ENCODE results near the gene PHF14. TPM values are rescaled to one million over a fixed set of nuclear protein-coding genes. Genes with fewer than 3 reads are reported as not detected.

The PHF14 gene
- total and polyA plus RNA-seq, 2 experiments from 2014 or later = 72.0 to 87.9 TPM

DNA sequence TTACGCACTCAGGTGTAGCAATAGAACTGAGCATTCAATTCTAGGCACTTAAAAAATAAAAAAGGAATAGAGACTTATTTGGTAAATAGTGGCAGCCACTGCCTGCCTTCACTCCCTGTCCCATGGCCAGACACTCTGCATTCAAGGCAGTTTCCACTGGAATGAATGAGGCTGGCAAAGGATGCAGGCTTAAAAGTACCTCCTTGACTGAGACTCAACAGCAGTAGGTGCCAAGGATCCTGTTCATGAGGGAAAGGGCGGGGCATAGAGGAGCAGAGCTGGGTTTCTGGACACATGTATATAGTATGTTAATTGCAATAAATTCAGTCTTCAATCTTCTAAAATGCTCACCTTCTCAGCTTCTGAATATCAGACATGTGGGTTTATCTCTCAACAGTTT, 242.6 kb downstream of the PHF14 start (continued):
- TF ChIP-seq, protein P1, sequence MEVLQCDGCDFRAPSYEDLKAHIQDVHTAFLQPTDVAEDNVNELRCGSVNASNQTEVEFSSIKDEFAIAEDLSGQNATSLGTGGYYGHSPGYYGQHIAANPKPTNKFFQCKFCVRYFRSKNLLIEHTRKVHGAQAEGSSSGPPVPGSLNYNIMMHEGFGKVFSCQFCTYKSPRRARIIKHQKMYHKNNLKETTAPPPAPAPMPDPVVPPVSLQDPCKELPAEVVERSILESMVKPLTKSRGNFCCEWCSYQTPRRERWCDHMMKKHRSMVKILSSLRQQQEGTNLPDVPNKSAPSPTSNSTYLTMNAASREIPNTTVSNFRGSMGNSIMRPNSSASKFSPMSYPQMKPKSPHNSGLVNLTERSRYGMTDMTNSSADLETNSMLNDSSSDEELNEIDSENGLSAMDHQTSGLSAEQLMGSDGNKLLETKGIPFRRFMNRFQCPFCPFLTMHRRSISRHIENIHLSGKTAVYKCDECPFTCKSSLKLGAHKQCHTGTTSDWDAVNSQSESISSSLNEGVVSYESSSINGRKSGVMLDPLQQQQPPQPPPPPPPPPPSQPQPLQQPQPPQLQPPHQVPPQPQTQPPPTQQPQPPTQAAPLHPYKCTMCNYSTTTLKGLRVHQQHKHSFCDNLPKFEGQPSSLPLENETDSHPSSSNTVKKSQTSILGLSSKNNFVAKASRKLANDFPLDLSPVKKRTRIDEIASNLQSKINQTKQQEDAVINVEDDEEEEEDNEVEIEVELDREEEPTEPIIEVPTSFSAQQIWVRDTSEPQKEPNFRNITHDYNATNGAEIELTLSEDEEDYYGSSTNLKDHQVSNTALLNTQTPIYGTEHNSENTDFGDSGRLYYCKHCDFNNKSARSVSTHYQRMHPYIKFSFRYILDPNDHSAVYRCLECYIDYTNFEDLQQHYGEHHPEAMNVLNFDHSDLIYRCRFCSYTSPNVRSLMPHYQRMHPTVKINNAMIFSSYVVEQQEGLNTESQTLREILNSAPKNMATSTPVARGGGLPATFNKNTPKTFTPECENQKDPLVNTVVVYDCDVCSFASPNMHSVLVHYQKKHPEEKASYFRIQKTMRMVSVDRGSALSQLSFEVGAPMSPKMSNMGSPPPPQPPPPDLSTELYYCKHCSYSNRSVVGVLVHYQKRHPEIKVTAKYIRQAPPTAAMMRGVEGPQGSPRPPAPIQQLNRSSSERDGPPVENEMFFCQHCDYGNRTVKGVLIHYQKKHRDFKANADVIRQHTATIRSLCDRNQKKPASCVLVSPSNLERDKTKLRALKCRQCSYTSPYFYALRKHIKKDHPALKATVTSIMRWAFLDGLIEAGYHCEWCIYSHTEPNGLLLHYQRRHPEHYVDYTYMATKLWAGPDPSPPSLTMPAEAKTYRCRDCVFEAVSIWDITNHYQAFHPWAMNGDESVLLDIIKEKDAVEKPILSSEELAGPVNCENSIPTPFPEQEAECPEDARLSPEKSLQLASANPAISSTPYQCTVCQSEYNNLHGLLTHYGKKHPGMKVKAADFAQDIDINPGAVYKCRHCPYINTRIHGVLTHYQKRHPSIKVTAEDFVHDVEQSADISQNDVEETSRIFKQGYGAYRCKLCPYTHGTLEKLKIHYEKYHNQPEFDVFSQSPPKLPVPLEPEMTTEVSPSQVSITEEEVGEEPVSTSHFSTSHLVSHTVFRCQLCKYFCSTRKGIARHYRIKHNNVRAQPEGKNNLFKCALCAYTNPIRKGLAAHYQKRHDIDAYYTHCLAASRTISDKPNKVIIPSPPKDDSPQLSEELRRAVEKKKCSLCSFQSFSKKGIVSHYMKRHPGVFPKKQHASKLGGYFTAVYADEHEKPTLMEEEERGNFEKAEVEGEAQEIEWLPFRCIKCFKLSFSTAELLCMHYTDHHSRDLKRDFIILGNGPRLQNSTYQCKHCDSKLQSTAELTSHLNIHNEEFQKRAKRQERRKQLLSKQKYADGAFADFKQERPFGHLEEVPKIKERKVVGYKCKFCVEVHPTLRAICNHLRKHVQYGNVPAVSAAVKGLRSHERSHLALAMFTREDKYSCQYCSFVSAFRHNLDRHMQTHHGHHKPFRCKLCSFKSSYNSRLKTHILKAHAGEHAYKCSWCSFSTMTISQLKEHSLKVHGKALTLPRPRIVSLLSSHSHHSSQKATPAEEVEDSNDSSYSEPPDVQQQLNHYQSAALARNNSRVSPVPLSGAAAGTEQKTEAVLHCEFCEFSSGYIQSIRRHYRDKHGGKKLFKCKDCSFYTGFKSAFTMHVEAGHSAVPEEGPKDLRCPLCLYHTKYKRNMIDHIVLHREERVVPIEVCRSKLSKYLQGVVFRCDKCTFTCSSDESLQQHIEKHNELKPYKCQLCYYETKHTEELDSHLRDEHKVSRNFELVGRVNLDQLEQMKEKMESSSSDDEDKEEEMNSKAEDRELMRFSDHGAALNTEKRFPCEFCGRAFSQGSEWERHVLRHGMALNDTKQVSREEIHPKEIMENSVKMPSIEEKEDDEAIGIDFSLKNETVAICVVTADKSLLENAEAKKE (CRISPR knock-in tag; IDR thresholded peaks at IDR 0.05) = no peak
- TF ChIP-seq NANOG (IDR thresholded peaks at IDR 0.05; ENCODE audit: borderline replicate concordance) = no peak
- no peak for TF ChIP-seq EZH2phosphoT487 (IDR thresholded peaks at IDR 0.05; ENCODE audit: unreplicated experiment)

DNA sequence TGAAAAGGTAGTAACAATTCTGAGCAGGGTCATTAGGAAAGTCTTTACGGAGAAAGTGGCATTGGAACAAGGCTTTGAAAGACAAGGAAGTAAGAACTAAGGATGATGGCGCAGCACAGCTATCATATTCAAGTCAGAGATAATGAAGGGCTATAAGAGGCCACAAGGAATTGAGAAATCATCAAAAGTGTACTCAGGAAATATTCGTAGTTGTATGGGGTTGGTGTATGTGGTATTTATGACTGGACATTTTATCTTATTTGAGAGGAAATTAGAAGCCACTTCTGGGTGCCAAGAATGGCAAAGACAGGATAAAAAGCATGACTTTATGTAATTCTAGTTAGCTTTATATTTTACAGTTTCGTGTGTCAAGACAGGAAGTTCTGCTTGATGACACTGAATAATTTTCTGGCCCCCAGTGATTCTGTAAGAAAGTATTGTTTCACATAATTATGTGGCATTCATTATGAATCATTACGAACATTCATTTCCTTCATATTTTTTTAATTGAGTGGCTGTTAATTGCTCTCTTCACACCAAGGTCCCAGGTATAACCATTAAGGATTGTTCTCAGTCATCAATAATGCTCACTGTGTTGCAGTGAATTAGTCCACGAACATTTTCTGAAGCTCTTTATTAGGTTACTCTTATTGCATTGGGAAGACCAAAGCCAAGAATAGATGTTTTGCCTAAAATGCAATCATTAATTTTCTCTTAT, 244.3 kb downstream of the PHF14 start:
- Histone ChIP-seq H3K4me1 (ENCODE audit: insufficient read depth) (no peaks in the 10 kb centered on the region), H3K27ac (ENCODE audit: low read depth) (no peak overlapping the region), H3K4me3 (no peak overlapping the region), H4K20me1 (replicated peaks; ENCODE audit: insufficient read depth) (no peaks in the 10 kb centered on the region), H3K9me2 (ENCODE audit: insufficient read depth) (no peaks in the 10 kb centered on the region), H3K4me2 (no peak overlapping the region), H2AFZ (no peak overlapping the region), H3K27me3 (ENCODE audit: insufficient read depth) (no peaks in the 10 kb centered on the region), H3F3A (replicated peaks; ENCODE audit: low read depth) (no peaks in the 10 kb centered on the region), H3K36me3 (ENCODE audit: insufficient read depth) (no peaks in the 10 kb centered on the region), H3K79me2 (replicated peaks; ENCODE audit: insufficient read depth) (no peaks in the 10 kb centered on the region)
- Mint-ChIP-seq H3K27me3 (ENCODE audit: insufficient read depth, low read depth, poor library complexity) (peaks cover 1% of the 10 kb centered on the region), H3K9me3 (no peaks in the 10 kb centered on the region; the same call in 2 of the 3 replicates), H3K36me3 (ENCODE audit: low read depth) (no peaks in the 10 kb centered on the region), H3K4me1 (no peaks in the 10 kb centered on the region), H3K27ac (no peak overlapping the region), H3K4me3 (no peak overlapping the region)
- no peak for ATAC-seq
- no peak for DNase-seq (ENCODE audit: low spot score)
- no peak for TF ChIP-seq STAT1 (IDR thresholded peaks at IDR 0.05; ENCODE audit: unreplicated experiment)
- TF ChIP-seq NANOG (IDR thresholded peaks at IDR 0.05; ENCODE audit: borderline replicate concordance) = no peak
- TF ChIP-seq ZNF331 (CRISPR knock-in tag; IDR thresholded peaks at IDR 0.05; ENCODE audit: low read depth) = no peak
- TF ChIP-seq, protein P2, sequence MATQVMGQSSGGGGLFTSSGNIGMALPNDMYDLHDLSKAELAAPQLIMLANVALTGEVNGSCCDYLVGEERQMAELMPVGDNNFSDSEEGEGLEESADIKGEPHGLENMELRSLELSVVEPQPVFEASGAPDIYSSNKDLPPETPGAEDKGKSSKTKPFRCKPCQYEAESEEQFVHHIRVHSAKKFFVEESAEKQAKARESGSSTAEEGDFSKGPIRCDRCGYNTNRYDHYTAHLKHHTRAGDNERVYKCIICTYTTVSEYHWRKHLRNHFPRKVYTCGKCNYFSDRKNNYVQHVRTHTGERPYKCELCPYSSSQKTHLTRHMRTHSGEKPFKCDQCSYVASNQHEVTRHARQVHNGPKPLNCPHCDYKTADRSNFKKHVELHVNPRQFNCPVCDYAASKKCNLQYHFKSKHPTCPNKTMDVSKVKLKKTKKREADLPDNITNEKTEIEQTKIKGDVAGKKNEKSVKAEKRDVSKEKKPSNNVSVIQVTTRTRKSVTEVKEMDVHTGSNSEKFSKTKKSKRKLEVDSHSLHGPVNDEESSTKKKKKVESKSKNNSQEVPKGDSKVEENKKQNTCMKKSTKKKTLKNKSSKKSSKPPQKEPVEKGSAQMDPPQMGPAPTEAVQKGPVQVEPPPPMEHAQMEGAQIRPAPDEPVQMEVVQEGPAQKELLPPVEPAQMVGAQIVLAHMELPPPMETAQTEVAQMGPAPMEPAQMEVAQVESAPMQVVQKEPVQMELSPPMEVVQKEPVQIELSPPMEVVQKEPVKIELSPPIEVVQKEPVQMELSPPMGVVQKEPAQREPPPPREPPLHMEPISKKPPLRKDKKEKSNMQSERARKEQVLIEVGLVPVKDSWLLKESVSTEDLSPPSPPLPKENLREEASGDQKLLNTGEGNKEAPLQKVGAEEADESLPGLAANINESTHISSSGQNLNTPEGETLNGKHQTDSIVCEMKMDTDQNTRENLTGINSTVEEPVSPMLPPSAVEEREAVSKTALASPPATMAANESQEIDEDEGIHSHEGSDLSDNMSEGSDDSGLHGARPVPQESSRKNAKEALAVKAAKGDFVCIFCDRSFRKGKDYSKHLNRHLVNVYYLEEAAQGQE (IDR thresholded peaks at IDR 0.05; ENCODE audit: unreplicated experiment) = no peak
- no peak for TF ChIP-seq JUNB (IDR thresholded peaks at IDR 0.05; ENCODE audit: unreplicated experiment)
- TF ChIP-seq EZH2phosphoT487 (IDR thresholded peaks at IDR 0.05; ENCODE audit: unreplicated experiment) = no peak
- TF ChIP-seq, protein P3, sequence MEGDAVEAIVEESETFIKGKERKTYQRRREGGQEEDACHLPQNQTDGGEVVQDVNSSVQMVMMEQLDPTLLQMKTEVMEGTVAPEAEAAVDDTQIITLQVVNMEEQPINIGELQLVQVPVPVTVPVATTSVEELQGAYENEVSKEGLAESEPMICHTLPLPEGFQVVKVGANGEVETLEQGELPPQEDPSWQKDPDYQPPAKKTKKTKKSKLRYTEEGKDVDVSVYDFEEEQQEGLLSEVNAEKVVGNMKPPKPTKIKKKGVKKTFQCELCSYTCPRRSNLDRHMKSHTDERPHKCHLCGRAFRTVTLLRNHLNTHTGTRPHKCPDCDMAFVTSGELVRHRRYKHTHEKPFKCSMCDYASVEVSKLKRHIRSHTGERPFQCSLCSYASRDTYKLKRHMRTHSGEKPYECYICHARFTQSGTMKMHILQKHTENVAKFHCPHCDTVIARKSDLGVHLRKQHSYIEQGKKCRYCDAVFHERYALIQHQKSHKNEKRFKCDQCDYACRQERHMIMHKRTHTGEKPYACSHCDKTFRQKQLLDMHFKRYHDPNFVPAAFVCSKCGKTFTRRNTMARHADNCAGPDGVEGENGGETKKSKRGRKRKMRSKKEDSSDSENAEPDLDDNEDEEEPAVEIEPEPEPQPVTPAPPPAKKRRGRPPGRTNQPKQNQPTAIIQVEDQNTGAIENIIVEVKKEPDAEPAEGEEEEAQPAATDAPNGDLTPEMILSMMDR (conservative IDR thresholded peaks at IDR 0.05; ENCODE audit: low read depth in 2 of 2) = no peak
- TF ChIP-seq POLR2AphosphoS5 (IDR thresholded peaks at IDR 0.05; ENCODE audit: low read depth) = no peak
- TF ChIP-seq EZH2 (IDR thresholded peaks at IDR 0.05; ENCODE audit: low read depth, unreplicated experiment) = no peak
- TF ChIP-seq ZNF114 (CRISPR knock-in tag; IDR thresholded peaks at IDR 0.05) = no peak
